ENCODE measurements around the gene NDUFS5.
"Not testable (repeated sequence)": the region's sequence is repeated elsewhere in the genome, so short reads cannot be mapped to it uniquely, and the experiment has no call there.

Gene NDUFS5

GRCh38 chr1:39003281-39003680 is 22.9 kb upstream of the NDUFS5 start:
- H3K4me3 ChIP-seq (replicated peaks; ENCODE audit: low read depth, low read length): no peak overlapping the region
- peak; percentile 23 for DNase-seq (ENCODE audit: low read depth)
- no peak for TF ChIP-seq CTCF (IDR thresholded peaks at IDR 0.05; ENCODE audit: low read length, missing control alignments)

DNA sequence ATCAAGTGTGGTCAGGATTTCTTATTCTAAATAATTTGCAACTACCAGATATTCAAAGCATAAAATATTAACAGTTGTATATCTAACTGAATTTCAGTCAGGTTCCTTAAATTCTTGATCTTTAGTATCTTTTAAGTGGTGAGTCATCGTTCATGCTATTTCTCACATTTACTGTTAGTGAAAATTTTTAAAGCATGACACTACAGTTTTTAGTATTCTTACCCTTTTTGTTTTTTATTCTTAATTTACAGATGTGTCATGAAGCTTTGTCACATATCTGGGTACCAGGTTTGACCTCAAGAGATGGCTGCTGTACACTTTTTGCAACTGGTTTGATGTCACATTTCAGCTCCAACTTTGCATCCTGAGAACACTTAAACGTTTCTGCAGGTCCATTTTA is 22.4 kb upstream of the NDUFS5 start:
- DNase-seq (ENCODE audit: low read depth): no peak
- TF ChIP-seq CTCF (IDR thresholded peaks at IDR 0.05; ENCODE audit: low read length, missing control alignments): no peak
- no peak overlapping the region for H3K4me3 ChIP-seq (replicated peaks; ENCODE audit: low read depth, low read length)

GRCh38 chr1:39006287-39006686 is 19.9 kb upstream of the NDUFS5 start:
- no peak overlapping the region for H3K4me3 ChIP-seq (replicated peaks; ENCODE audit: low read depth, low read length)
- no peak for DNase-seq (ENCODE audit: low read depth)
- TF ChIP-seq CTCF (IDR thresholded peaks at IDR 0.05; ENCODE audit: low read length, missing control alignments): no peak

DNA sequence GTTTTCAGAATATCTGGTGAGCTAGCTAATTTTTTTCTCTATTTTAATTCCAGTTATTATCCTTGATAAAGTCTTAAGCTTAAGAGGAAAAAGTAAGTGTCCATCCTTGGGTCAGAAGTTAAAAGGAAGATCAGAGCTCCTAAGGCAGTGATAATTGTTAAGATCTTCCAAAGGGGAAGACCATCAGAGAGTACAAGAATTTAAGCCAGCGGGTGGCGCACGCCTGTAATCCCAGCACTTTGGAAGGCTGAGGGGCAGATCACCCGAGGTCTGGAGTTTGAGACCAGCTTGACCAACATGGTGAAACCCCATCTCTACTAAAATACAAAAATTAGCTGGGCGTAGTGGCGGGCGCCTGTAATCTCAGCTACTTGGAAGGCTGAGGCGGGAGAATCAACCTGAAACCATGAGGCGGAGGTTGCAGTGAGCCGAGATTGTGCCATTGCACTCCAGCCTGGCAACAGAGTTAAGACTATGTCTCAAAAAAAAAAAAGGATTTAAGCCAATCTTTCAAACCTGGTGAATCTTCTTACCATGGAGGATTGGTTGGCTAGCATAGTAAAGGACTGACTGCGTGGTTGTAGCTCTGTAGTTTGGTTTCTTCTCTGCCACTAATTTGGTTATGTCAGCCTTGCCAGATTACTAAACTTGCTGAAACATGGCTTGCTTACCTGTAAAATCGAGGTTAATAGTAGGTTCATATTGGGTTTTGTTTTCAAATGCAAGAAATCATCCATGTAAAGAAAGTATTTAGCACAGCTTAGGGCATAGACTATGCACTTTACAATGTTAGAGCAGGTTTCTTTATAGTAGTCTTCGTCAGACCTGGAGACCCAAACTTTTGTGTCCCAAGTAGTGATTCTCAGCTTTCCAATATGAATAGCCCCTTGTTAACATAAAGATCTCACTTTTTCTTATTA is 19.2 kb upstream of the NDUFS5 start:
- DNase-seq (ENCODE audit: low read depth): no peak
- no peak overlapping the region for H3K4me3 ChIP-seq (replicated peaks; ENCODE audit: low read depth, low read length)
- no peak for TF ChIP-seq CTCF (IDR thresholded peaks at IDR 0.05; ENCODE audit: low read length, missing control alignments)

GRCh38 chr1:39014956-39015355 is 11.2 kb upstream of the NDUFS5 start:
- DNase-seq (ENCODE audit: low read depth); H3K4me3 ChIP-seq (replicated peaks; ENCODE audit: low read depth, low read length): not testable (repeated sequence)

GRCh38 chr1:39016604-39017171 is 9.5 kb upstream of the NDUFS5 start:
- no peak overlapping the region for H3K4me3 ChIP-seq (replicated peaks; ENCODE audit: low read depth, low read length)
- DNase-seq (ENCODE audit: low read depth): no peak
- TF ChIP-seq CTCF (IDR thresholded peaks at IDR 0.05; ENCODE audit: low read length, missing control alignments): no peak

- DNase-seq (ENCODE audit: low read depth): no peak
- TF ChIP-seq CTCF (IDR thresholded peaks at IDR 0.05; ENCODE audit: low read length, missing control alignments): no peak
Measured at GRCh38 chr1:39017266-39017665, 8.9 kb upstream of the NDUFS5 start.

GRCh38 chr1:39020494-39020893 is 5.7 kb upstream of the NDUFS5 start:
- DNase-seq (ENCODE audit: low read depth); H3K4me3 ChIP-seq (replicated peaks; ENCODE audit: low read depth, low read length): not testable (repeated sequence)

More at GRCh38 chr1:39017266-39017665, 8.9 kb upstream of the NDUFS5 start:
- H3K4me3 ChIP-seq (replicated peaks; ENCODE audit: low read depth, low read length): no peak overlapping the region

Data from fibroblast of pulmonary artery (primary cell).